Cardiac muscle cell (in vitro differentiated cells and primary cell): ENCODE results near the gene ERC2. TPM values are rescaled to one million over a fixed set of nuclear protein-coding genes. Genes with fewer than 3 reads are reported as not detected.

Source experiments
- DNase-seq, 2 donors: peaks; one replicate each; pipeline versions ENCODE4 v3.0.0 to v3.0.0-alpha.2; 2010 to 2017; ENCODE audit warnings: low read depth in 1 of 2, low spot score in 1 of 2
- H3K27ac ChIP-seq: fragments of 200-600 bp; sonication (generic); 2 replicates; pipeline ENCODE4 v1.5.1; 2016
- H3K27me3 ChIP-seq: fragments of 200-600 bp; sonication (generic); 2 replicates; pipeline ENCODE4 v1.6.0; 2016; ENCODE audit warnings: control low read depth
- H3K36me3 ChIP-seq: fragments of 200-600 bp; sonication (generic); 2 replicates; pipeline ENCODE4 v1.5.1; 2016; ENCODE audit warnings: control low read depth
- H3K4me1 ChIP-seq: fragments of 200-600 bp; sonication (generic); 2 replicates; pipeline ENCODE4 v1.8.1; 2017; ENCODE audit warnings: low read depth, mild to moderate bottlenecking, mixed run types
- H3K4me3 ChIP-seq: fragments of 200-600 bp; sonication (generic); 2 replicates; pipeline ENCODE4 v1.5.1; 2016; ENCODE audit warnings: mild to moderate bottlenecking
- H3K9me3 ChIP-seq: fragments of 200-600 bp; sonication (generic); 2 replicates; pipeline ENCODE4 v1.5.1; 2017; ENCODE audit warnings: low read depth, mild to moderate bottlenecking, control low read depth
- polyA plus RNA-seq: library from polyadenylated mRNA; unstranded; fragments of >200 nt; fragmentation: Nextera tagmentation; extraction: Ambion mirVana; gene quantifications from 2 replicates; pipeline ENCODE4 v1.2.1, GENCODE V29; 2016
- total RNA-seq: library from RNA; depleted of rRNA; stranded (reverse); fragments of >200 nt; gene quantifications from 2 replicates; pipeline ENCODE4 v1.2.3, GENCODE V29; 2016
- TF ChIP-seq, protein P1 (sequence below): IDR thresholded peaks from 2 replicates; pipeline ENCODE4 v1.5.1; 2012; ENCODE audit warnings: low read depth, mild to moderate bottlenecking, low read length

Gene ERC2
- total and polyA plus RNA-seq, 2 experiments from 2014 or later = 18.1 to 29.0 TPM

DNA sequence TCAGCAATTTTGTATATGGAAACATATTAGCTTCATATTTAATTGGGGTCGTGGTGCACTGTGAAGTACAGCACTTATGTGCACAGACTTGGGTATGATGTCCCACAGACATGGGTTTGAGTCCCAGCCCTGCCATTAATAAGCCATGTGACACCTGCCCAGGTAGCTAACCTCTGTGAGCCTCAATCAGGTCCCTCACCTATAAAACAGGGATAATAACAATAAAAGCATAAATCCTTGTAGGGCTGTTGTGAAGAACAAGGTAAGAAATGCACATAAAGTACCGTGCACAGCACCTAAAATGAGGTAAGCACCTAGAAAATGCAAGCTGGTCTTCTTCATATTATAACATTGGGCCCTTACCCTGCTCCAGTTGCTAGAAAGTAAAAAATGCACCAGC lies 807.6 kb downstream of the ERC2 start:
- no peak for DNase-seq
- H3K27ac ChIP-seq = no peak overlapping the region
- no peak overlapping the region for H3K4me3 ChIP-seq
- no peaks in the 10 kb centered on the region for H3K27me3 ChIP-seq
- TF ChIP-seq, protein P1, sequence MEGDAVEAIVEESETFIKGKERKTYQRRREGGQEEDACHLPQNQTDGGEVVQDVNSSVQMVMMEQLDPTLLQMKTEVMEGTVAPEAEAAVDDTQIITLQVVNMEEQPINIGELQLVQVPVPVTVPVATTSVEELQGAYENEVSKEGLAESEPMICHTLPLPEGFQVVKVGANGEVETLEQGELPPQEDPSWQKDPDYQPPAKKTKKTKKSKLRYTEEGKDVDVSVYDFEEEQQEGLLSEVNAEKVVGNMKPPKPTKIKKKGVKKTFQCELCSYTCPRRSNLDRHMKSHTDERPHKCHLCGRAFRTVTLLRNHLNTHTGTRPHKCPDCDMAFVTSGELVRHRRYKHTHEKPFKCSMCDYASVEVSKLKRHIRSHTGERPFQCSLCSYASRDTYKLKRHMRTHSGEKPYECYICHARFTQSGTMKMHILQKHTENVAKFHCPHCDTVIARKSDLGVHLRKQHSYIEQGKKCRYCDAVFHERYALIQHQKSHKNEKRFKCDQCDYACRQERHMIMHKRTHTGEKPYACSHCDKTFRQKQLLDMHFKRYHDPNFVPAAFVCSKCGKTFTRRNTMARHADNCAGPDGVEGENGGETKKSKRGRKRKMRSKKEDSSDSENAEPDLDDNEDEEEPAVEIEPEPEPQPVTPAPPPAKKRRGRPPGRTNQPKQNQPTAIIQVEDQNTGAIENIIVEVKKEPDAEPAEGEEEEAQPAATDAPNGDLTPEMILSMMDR = no peak
- no peaks in the 10 kb centered on the region for H3K36me3 ChIP-seq
- peaks cover 12% of the 10 kb centered on the region for H3K4me1 ChIP-seq
- H3K9me3 ChIP-seq = no peaks in the 10 kb centered on the region

DNA sequence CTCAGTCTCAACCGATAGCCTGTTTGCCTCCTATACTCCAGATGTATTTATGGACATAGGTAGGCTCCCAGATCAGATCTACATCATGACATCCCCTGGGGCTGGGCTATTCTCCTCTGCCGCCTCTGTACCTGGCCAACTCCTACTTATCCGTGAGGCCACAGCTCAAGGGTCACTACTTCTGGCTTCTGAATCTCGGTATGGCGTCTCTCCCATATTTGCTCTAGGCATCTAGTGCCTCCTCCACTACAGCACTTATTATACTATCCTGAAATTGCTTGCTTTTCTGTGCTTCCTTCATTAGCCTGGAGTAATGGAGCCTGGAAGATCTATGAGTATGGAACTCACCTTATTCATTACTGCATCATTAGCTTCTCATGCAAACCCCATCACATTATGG lies 808.6 kb downstream of the ERC2 start:
- Histone ChIP-seq H3K27ac (no peak overlapping the region), H3K36me3 (no peaks in the 10 kb centered on the region), H3K4me1 (peaks cover 12% of the 10 kb centered on the region), H3K9me3 (no peaks in the 10 kb centered on the region), H3K4me3 (no peak overlapping the region), H3K27me3 (no peaks in the 10 kb centered on the region)
- TF ChIP-seq, protein P1 = no peak
- DNase-seq = no peak

GRCh38 chr3:55658690-55659562 lies 809.3 kb downstream of the ERC2 start:
- no peaks in the 10 kb centered on the region for H3K9me3 ChIP-seq
- peaks cover 9% of the 10 kb centered on the region for H3K4me1 ChIP-seq
- TF ChIP-seq, protein P1 = no peak
- H3K27me3 ChIP-seq = no peaks in the 10 kb centered on the region
- no peaks in the 10 kb centered on the region for H3K36me3 ChIP-seq
- no peak overlapping the region for H3K4me3 ChIP-seq
- no peak overlapping the region for H3K27ac ChIP-seq
- no peak for DNase-seq

GRCh38 chr3:55658270-55658669 lies 810.0 kb downstream of the ERC2 start:
- H3K36me3 ChIP-seq = no peaks in the 10 kb centered on the region
- TF ChIP-seq, protein P1 = no peak
- no peaks in the 10 kb centered on the region for H3K27me3 ChIP-seq
- H3K27ac ChIP-seq = no peak overlapping the region
- no peaks in the 10 kb centered on the region for H3K9me3 ChIP-seq
- H3K4me3 ChIP-seq = no peak overlapping the region
- H3K4me1 ChIP-seq = peaks cover 3% of the 10 kb centered on the region
- no peak for DNase-seq

GRCh38 chr3:55655544-55655943 lies 812.7 kb downstream of the ERC2 start:
- Histone ChIP-seq H3K27ac (no peak overlapping the region), H3K9me3 (no peaks in the 10 kb centered on the region), H3K4me1 (no peaks in the 10 kb centered on the region), H3K36me3 (no peaks in the 10 kb centered on the region), H3K4me3 (no peak overlapping the region), H3K27me3 (no peaks in the 10 kb centered on the region)
- no peak for DNase-seq
- TF ChIP-seq, protein P1 = no peak
